GM12878 (cell line): Measurements from ENCODE around the gene NAPEPLD. TPM values are rescaled to one million over a fixed set of nuclear protein-coding genes. Genes with fewer than 3 reads are reported as not detected.
A peak's percentile ranks its signal among the peaks of the same experiment; 100 is the strongest.

Experiments used
- CUX1 ChIP-seq: IDR thresholded peaks from 2 replicates; pipeline ENCODE4 v1.6.1; 2012; ENCODE audit warnings: improper control_type of control experiment, low read depth, low read length; ENCODE audit not compliant: insufficient replicate concordance
- FOXK2 ChIP-seq: fragments of 450-650 bp; IDR thresholded peaks from 2 replicates; pipeline ENCODE4 v1.6.1; 2017; ENCODE audit warnings: mild to moderate bottlenecking, moderate library complexity
- MTA3 ChIP-seq: IDR thresholded peaks from 2 replicates; pipeline ENCODE4 v1.6.1; 2012; ENCODE audit warnings: low read length, inconsistent platforms, borderline replicate concordance
- NRF1 ChIP-seq: conservative IDR thresholded peaks from 2 replicates; pipeline ENCODE4 v1.6.1; 2011; ENCODE audit warnings: mild to moderate bottlenecking, low read depth, low read length, improper control_type of control experiment
- PML ChIP-seq: IDR thresholded peaks from 2 replicates; pipeline ENCODE4 v1.6.1; 2012; ENCODE audit warnings: low read length, inconsistent platforms
- POLR2A ChIP-seq: IDR thresholded peaks from 2 replicates; pipeline ENCODE4 v1.6.1; 2011; ENCODE audit warnings: low read depth, mild to moderate bottlenecking, low read length
- POLR2AphosphoS2 ChIP-seq: IDR thresholded peaks from 2 replicates; pipeline ENCODE4 v1.6.1; 2011; ENCODE audit warnings: low read depth, mild to moderate bottlenecking, low read length, improper control_type of control experiment, moderate library complexity
- PRDM15 ChIP-seq: fragments of 450-650 bp; formaldehyde crosslinking; IDR thresholded peaks from 2 replicates; pipeline ENCODE4 v1.4.0; 2020; ENCODE audit warnings: mild to moderate bottlenecking, moderate library complexity
- SPI1 ChIP-seq: IDR thresholded peaks from 2 replicates; pipeline ENCODE4 v1.6.1; 2011; ENCODE audit warnings: low read depth, mild to moderate bottlenecking, low read length, moderate library complexity, borderline replicate concordance; ENCODE audit not compliant: insufficient read depth
- SUPT20H ChIP-seq: IDR thresholded peaks from 2 replicates; pipeline ENCODE4 v1.6.1; 2011; ENCODE audit warnings: low read depth, mild to moderate bottlenecking, low read length, moderate library complexity, borderline replicate concordance; ENCODE audit not compliant: control insufficient read depth
- TAF1 ChIP-seq: IDR thresholded peaks from 2 replicates; pipeline ENCODE4 v1.6.1; 2011; ENCODE audit warnings: mild to moderate bottlenecking, low read depth, low read length, borderline replicate concordance
- YBX1 ChIP-seq: fragments of 450-650 bp; IDR thresholded peaks from 2 replicates; pipeline ENCODE4 v1.6.1; 2016; ENCODE audit warnings: antibody characterized with exemption
- ZSCAN29 ChIP-seq: fragments of 450-650 bp; IDR thresholded peaks from 2 replicates; pipeline ENCODE4 v1.6.1; 2017; ENCODE audit warnings: mild to moderate bottlenecking, moderate library complexity
- ZZZ3 ChIP-seq: IDR thresholded peaks from 2 replicates; pipeline ENCODE4 v1.6.1; 2011; ENCODE audit warnings: low read depth; ENCODE audit not compliant: control insufficient read depth, insufficient read length
- polyA plus RNA-seq, 11 experiments: library from polyadenylated mRNA; depleted of rRNA in 4 of 11; unstranded in 6 of 11; stranded (reverse) in 5 of 11; fragments of >200 nt; fragmentation: Nextera tagmentation in 4 of 11; fragmentation: Illumina TruSeq in 1 of 11; extraction: Ambion mirVana in 4 of 11; extraction: Trizol in 1 of 11; gene quantifications; 1 replicate in 1 of 11; 2 replicates in 10 of 11; pipeline versions ENCODE4 v1.2.1 to v1.2.3, GENCODE V29; 2011 to 2016; ENCODE audit warnings: inconsistent platforms in 2 of 11, missing spikeins in 2 of 11, low read depth in 1 of 11
- total RNA-seq, 4 experiments: library from RNA; depleted of rRNA in 3 of 4; stranded (reverse); fragments of >200 nt in 3 of 4; fragmentation: Illumina TruSeq in 1 of 4; extraction: Trizol in 1 of 4; gene quantifications; 2 replicates each; pipeline versions ENCODE4 v1.2.1 to v1.2.3, GENCODE V29; 2013 to 2021
- TF ChIP-seq, protein P1 (sequence below): fragments of 450-650 bp; IDR thresholded peaks from 2 replicates; pipeline ENCODE4 v1.6.1; 2018; ENCODE audit warnings: mild to moderate bottlenecking, low read depth, moderate library complexity; ENCODE audit not compliant: partially characterized antibody
- TF ChIP-seq, protein P2 (sequence below): IDR thresholded peaks from 2 replicates; pipeline ENCODE4 v1.6.1; 2012; ENCODE audit warnings: mild to moderate bottlenecking, low read depth, low read length

NAPEPLD gene
- total and polyA plus RNA-seq, 10 of the 15 experiments (the other 5 are each of a cell fraction or from before 2014, with no cell fraction given), result 6.0 to 16.2 (median 8.6) TPM

- TF ChIP-seq, protein P1, sequence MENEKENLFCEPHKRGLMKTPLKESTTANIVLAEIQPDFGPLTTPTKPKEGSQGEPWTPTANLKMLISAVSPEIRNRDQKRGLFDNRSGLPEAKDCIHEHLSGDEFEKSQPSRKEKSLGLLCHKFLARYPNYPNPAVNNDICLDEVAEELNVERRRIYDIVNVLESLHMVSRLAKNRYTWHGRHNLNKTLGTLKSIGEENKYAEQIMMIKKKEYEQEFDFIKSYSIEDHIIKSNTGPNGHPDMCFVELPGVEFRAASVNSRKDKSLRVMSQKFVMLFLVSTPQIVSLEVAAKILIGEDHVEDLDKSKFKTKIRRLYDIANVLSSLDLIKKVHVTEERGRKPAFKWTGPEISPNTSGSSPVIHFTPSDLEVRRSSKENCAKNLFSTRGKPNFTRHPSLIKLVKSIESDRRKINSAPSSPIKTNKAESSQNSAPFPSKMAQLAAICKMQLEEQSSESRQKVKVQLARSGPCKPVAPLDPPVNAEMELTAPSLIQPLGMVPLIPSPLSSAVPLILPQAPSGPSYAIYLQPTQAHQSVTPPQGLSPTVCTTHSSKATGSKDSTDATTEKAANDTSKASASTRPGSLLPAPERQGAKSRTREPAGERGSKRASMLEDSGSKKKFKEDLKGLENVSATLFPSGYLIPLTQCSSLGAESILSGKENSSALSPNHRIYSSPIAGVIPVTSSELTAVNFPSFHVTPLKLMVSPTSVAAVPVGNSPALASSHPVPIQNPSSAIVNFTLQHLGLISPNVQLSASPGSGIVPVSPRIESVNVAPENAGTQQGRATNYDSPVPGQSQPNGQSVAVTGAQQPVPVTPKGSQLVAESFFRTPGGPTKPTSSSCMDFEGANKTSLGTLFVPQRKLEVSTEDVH, result no peak
- no peak for TF ChIP-seq NRF1
- TF ChIP-seq CUX1, result no peak
- no peak for TF ChIP-seq SUPT20H
- TF ChIP-seq ZSCAN29, result no peak
- TF ChIP-seq PML, result no peak; the same call in 1 of the 2 replicates
- no peak for TF ChIP-seq SPI1
- TF ChIP-seq, protein P2, sequence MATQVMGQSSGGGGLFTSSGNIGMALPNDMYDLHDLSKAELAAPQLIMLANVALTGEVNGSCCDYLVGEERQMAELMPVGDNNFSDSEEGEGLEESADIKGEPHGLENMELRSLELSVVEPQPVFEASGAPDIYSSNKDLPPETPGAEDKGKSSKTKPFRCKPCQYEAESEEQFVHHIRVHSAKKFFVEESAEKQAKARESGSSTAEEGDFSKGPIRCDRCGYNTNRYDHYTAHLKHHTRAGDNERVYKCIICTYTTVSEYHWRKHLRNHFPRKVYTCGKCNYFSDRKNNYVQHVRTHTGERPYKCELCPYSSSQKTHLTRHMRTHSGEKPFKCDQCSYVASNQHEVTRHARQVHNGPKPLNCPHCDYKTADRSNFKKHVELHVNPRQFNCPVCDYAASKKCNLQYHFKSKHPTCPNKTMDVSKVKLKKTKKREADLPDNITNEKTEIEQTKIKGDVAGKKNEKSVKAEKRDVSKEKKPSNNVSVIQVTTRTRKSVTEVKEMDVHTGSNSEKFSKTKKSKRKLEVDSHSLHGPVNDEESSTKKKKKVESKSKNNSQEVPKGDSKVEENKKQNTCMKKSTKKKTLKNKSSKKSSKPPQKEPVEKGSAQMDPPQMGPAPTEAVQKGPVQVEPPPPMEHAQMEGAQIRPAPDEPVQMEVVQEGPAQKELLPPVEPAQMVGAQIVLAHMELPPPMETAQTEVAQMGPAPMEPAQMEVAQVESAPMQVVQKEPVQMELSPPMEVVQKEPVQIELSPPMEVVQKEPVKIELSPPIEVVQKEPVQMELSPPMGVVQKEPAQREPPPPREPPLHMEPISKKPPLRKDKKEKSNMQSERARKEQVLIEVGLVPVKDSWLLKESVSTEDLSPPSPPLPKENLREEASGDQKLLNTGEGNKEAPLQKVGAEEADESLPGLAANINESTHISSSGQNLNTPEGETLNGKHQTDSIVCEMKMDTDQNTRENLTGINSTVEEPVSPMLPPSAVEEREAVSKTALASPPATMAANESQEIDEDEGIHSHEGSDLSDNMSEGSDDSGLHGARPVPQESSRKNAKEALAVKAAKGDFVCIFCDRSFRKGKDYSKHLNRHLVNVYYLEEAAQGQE, result no peak
- peak; percentile 19; the same call in 1 of the 2 replicates for TF ChIP-seq MTA3
- TF ChIP-seq FOXK2, result no peak
- TF ChIP-seq YBX1, result no peak
- TF ChIP-seq ZZZ3, result no peak
- no peak for TF ChIP-seq POLR2AphosphoS2
- TF ChIP-seq TAF1, result no peak
- TF ChIP-seq PRDM15 (CRISPR knock-in tag), result no peak
- TF ChIP-seq POLR2A, result no peak
Measured at GRCh38 chr7:103149808-103150180, 895 bp upstream of the NAPEPLD start (continued).
